ENCODE results near the gene HCST. TPM values are rescaled to one million over a fixed set of nuclear protein-coding genes. Genes with fewer than 3 reads are reported as not detected.

HCST gene
- total RNA-seq, 1 donor from 2014 or later = not detected

GRCh38 chr19:35942235-35942634 is 39.9 kb downstream of the HCST start:
- no peak overlapping the region for H3K4me3 ChIP-seq (ENCODE audit: low read depth, low read length)
- TF ChIP-seq, protein P1, sequence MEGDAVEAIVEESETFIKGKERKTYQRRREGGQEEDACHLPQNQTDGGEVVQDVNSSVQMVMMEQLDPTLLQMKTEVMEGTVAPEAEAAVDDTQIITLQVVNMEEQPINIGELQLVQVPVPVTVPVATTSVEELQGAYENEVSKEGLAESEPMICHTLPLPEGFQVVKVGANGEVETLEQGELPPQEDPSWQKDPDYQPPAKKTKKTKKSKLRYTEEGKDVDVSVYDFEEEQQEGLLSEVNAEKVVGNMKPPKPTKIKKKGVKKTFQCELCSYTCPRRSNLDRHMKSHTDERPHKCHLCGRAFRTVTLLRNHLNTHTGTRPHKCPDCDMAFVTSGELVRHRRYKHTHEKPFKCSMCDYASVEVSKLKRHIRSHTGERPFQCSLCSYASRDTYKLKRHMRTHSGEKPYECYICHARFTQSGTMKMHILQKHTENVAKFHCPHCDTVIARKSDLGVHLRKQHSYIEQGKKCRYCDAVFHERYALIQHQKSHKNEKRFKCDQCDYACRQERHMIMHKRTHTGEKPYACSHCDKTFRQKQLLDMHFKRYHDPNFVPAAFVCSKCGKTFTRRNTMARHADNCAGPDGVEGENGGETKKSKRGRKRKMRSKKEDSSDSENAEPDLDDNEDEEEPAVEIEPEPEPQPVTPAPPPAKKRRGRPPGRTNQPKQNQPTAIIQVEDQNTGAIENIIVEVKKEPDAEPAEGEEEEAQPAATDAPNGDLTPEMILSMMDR (IDR thresholded peaks at IDR 0.05; ENCODE audit: insufficient read depth, low read length, poor library complexity, severe bottlenecking) = no peak
- H3K27me3 ChIP-seq (ENCODE audit: control insufficient read depth, insufficient read depth, low read length) = no peaks in the 10 kb centered on the region
- no peak for DNase-seq (ENCODE audit: low read depth)
- H3K36me3 ChIP-seq (ENCODE audit: control insufficient read depth, insufficient read depth, low read length) = no peaks in the 10 kb centered on the region

DNA sequence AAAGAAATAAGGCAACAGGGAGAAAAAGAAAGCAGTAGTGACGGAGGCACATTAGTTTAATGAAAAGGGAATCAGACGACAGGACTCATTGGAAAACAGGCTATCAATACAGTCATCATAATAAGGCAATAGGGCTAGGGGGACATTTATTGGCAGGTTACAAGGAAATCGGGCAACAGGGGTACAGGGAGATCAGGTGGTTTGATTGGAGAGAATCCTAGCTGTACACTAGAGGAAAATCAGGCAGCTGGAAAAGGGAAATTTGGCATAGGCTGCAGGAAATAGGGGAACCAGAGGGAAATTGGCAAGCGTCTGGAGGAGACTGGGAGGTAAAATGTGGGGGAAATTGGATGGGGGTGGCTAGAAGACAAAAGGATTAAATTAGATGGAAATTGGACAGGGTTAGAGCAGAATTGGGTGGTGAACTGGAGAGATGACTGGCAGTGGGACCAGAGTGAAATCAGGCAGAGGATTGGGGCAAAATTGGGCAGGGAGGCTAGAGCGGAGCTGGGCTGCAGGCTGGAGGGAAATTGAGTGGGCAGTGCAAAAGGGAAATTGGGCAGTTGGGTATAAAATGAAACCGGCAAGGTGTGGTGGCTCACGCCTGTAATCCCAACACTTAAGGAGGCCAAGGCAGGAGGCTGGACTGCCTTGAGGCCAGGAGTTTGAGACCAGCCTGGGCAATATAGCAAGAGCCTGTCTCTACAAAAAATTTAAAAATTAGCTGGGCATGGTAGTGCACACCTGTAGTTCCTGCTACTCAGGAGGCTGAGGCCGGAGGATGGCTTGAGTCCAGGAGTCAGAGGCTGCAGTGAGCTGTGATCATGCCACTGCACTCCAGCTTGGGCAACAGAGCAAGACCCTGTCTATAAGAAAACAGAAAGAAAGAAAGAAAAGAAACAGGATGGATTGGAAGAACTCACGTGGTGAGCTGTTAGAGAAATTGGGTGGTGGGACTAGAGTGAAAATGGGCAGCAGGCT is 41.3 kb downstream of the HCST start:
- TF ChIP-seq, protein P1 (IDR thresholded peaks at IDR 0.05; ENCODE audit: insufficient read depth, low read length, poor library complexity, severe bottlenecking) = no peak

DNA sequence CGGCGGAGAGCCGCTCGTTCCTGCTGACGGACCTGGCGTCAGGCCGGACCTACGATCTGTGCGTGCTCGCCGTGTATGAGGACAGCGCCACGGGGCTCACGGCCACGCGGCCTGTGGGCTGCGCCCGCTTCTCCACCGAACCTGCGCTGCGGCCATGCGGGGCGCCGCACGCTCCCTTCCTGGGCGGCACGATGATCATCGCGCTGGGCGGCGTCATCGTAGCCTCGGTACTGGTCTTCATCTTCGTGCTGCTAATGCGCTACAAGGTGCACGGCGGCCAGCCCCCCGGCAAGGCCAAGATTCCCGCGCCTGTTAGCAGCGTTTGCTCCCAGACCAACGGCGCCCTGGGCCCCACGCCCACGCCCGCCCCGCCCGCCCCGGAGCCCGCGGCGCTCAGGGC is 42.2 kb downstream of the HCST start:
- TF ChIP-seq, protein P1 (IDR thresholded peaks at IDR 0.05; ENCODE audit: insufficient read depth, low read length, poor library complexity, severe bottlenecking) = no peak
- DNase-seq (ENCODE audit: low read depth) = no peak
- H3K4me3 ChIP-seq (ENCODE audit: low read depth, low read length) = no peak overlapping the region
- H3K27me3 ChIP-seq (ENCODE audit: control insufficient read depth, insufficient read depth, low read length) = no peaks in the 10 kb centered on the region
- no peaks in the 10 kb centered on the region for H3K36me3 ChIP-seq (ENCODE audit: control insufficient read depth, insufficient read depth, low read length)

More for the DNA sequence above, 41.3 kb downstream of the HCST start:
- H3K36me3 ChIP-seq (ENCODE audit: control insufficient read depth, insufficient read depth, low read length) = no peaks in the 10 kb centered on the region
- H3K4me3 ChIP-seq (ENCODE audit: low read depth, low read length) = no peak overlapping the region
- no peaks in the 10 kb centered on the region for H3K27me3 ChIP-seq (ENCODE audit: control insufficient read depth, insufficient read depth, low read length)
- no peak for DNase-seq (ENCODE audit: low read depth)

DNA sequence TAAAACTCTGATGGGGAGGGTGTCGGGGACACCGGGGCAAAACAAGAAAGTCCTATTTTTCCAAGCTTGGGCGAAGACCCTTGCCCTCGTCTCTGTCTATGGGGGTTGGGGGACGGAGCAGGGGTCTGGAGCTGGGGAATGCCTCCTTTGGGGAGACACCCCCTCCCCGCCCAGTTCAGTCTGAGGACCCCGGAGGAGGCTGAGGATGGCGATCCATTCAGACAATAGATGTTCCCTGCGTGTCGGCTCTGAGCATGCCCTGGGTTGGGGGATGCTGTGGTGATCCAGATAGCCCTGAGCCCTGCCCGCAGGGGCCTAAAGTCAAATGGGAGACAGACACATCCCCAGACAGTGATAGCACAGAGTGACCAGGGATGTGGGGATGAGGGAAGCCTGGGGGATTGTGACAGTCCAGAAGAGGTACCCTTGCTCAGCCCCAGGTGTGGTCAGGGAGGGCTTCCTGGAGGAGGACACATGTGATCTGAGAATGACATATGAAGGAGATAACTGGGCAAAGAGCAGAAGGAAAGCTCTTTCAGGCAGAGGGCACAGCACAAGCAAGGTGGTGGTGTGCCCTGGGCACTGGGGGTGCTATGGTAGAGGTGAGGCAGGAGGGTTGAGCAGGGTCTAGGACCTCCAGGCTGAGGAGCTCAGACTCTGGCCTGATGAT is 42.9 kb downstream of the HCST start:
- no peaks in the 10 kb centered on the region for H3K27me3 ChIP-seq (ENCODE audit: control insufficient read depth, insufficient read depth, low read length)
- no peaks in the 10 kb centered on the region for H3K36me3 ChIP-seq (ENCODE audit: control insufficient read depth, insufficient read depth, low read length)
- TF ChIP-seq, protein P1 (IDR thresholded peaks at IDR 0.05; ENCODE audit: insufficient read depth, low read length, poor library complexity, severe bottlenecking) = no peak
- no peak overlapping the region for H3K4me3 ChIP-seq (ENCODE audit: low read depth, low read length)
- no peak for DNase-seq (ENCODE audit: low read depth)

GRCh38 chr19:35946203-35946602 is 43.9 kb downstream of the HCST start:
- H3K27me3 ChIP-seq (ENCODE audit: control insufficient read depth, insufficient read depth, low read length) = no peaks in the 10 kb centered on the region
- no peak for DNase-seq (ENCODE audit: low read depth)
- no peak overlapping the region for H3K4me3 ChIP-seq (ENCODE audit: low read depth, low read length)
- TF ChIP-seq, protein P1 (IDR thresholded peaks at IDR 0.05; ENCODE audit: insufficient read depth, low read length, poor library complexity, severe bottlenecking) = no peak
- H3K36me3 ChIP-seq (ENCODE audit: control insufficient read depth, insufficient read depth, low read length) = no peaks in the 10 kb centered on the region
